Mesendoderm (in vitro differentiated cells): Measurements from ENCODE around the gene ABCA1.
A peak's percentile ranks its signal among the peaks of the same experiment; 100 is the strongest.

ENCODE experiments used
- DNase-seq: peaks from one replicate; pipeline ENCODE4 v3.0.0; 2013
- H2AK5ac ChIP-seq: 2 replicates; pipeline ENCODE4 v1.6.1; 2013; ENCODE audit warnings: low read length, inconsistent platforms
- H2BK120ac ChIP-seq: 2 replicates; pipeline ENCODE4 v1.6.1; 2013; ENCODE audit warnings: low read depth, mild to moderate bottlenecking, low read length, moderate library complexity, mixed read lengths
- H2BK15ac ChIP-seq: replicated peaks from 2 replicates; pipeline ENCODE4 v1.6.1; 2013; ENCODE audit warnings: low read depth, mild to moderate bottlenecking, moderate library complexity
- H2BK5ac ChIP-seq: 2 replicates; pipeline ENCODE4 v1.6.1; 2013; ENCODE audit warnings: low read length, inconsistent platforms
- H3K18ac ChIP-seq: 2 replicates; pipeline ENCODE4 v1.6.1; 2013; ENCODE audit warnings: mild to moderate bottlenecking, low read length, mixed read lengths
- H3K23ac ChIP-seq: one replicate; pipeline ENCODE4 v1.6.1; 2013; ENCODE audit warnings: low read length
- H3K27ac ChIP-seq: 2 replicates; pipeline ENCODE4 v1.5.1; 2013; ENCODE audit warnings: low read depth, mild to moderate bottlenecking, inconsistent platforms, low read length, moderate library complexity
- H3K27me3 ChIP-seq: 2 replicates; pipeline ENCODE4 v1.6.1; 2013; ENCODE audit warnings: low read length, control low read depth, mild to moderate bottlenecking, inconsistent platforms; ENCODE audit not compliant: insufficient read depth, poor library complexity
- H3K36me3 ChIP-seq: 2 replicates; pipeline ENCODE4 v1.6.1; 2013; ENCODE audit warnings: low read length, inconsistent platforms; ENCODE audit not compliant: control insufficient read depth, insufficient read depth
- H3K4ac ChIP-seq: one replicate; pipeline ENCODE4 v1.6.1; 2013; ENCODE audit warnings: low read depth, mild to moderate bottlenecking, low read length, moderate library complexity
- H3K4me1 ChIP-seq: 2 replicates; pipeline ENCODE4 v1.6.1; 2013; ENCODE audit warnings: low read depth, low read length, inconsistent platforms; ENCODE audit not compliant: control insufficient read depth
- H3K4me2 ChIP-seq: 2 replicates; pipeline ENCODE4 v1.6.1; 2013; ENCODE audit warnings: low read length
- H3K4me3 ChIP-seq: 2 replicates; pipeline ENCODE4 v1.5.1; 2013; ENCODE audit warnings: mild to moderate bottlenecking, low read length
- H3K56ac ChIP-seq: one replicate; pipeline ENCODE4 v1.6.1; 2013; ENCODE audit warnings: low read length
- H3K79me1 ChIP-seq: 2 replicates; pipeline ENCODE4 v1.6.1; 2013; ENCODE audit warnings: low read length, inconsistent platforms
- H3K79me2 ChIP-seq: 2 replicates; pipeline ENCODE4 v1.6.1; 2013; ENCODE audit warnings: mild to moderate bottlenecking, low read length; ENCODE audit not compliant: control insufficient read depth, insufficient read depth
- H3K9ac ChIP-seq: 2 replicates; pipeline ENCODE4 v1.6.1; 2013; ENCODE audit warnings: low read length, inconsistent platforms
- H4K5ac ChIP-seq: one replicate; pipeline ENCODE4 v1.6.1; 2013; ENCODE audit warnings: low read length
- H4K8ac ChIP-seq: one replicate; pipeline ENCODE4 v1.6.1; 2013; ENCODE audit warnings: low read depth, mild to moderate bottlenecking, control low read depth, low read length, moderate library complexity
- WGBS: extraction: QIAGEN DNeasy Blood & Tissue Kit; methylation state at CpG from one replicate; pipeline ENCODE4 v1.1.7; 2013; ENCODE audit warnings: low lambda C conversion rate, missing lambda C conversion rate; ENCODE audit not compliant: insufficient coverage; ENCODE audit errors: extremely low coverage; 5-methylcytosine and 5-hydroxymethylcytosine counted together

ABCA1 gene

DNA sequence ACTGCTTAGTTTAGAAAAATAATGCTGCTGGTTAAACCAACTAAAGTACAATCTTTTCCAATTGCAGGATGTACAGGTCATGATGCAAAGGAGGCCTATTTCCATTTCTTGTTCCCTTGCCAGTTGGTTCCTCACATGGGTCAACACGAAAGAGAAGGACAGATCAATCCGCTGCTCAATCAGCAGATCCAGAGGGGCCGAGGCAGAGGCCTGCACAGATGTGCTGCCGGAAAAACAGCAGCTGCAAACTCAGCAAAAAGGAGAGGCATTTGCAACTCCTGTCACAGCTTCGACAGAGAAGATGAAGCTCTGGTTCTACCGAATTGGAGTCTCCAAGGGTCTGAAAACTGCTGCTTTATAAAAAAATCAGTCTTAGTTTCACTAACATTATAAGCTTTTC lies 94.3 kb downstream of the ABCA1 start:
- no peak overlapping the region for H2AK5ac ChIP-seq
- no peak overlapping the region for H3K23ac ChIP-seq
- H3K27me3 ChIP-seq, result no peaks in the 10 kb centered on the region
- no peak overlapping the region for H3K27ac ChIP-seq
- H3K36me3 ChIP-seq, result no peaks in the 10 kb centered on the region
- H2BK120ac ChIP-seq, result no peak overlapping the region
- no peak overlapping the region for H2BK5ac ChIP-seq
- no peak overlapping the region for H4K5ac ChIP-seq
- no CpG with 5 or more reads among the region's 6 CpGs for whole genome bisulfite sequencing
- no peak for DNase-seq
- no peak overlapping the region for H3K9ac ChIP-seq
- no peaks in the 10 kb centered on the region for H3K4me1 ChIP-seq
- no peak overlapping the region for H3K56ac ChIP-seq
- no peak overlapping the region for H4K8ac ChIP-seq
- H2BK15ac ChIP-seq, result no peak overlapping the region
- no peaks in the 10 kb centered on the region for H3K79me1 ChIP-seq
- no peak overlapping the region for H3K4ac ChIP-seq
- H3K4me2 ChIP-seq, result no peak overlapping the region
- H3K18ac ChIP-seq, result no peak overlapping the region
- no peak overlapping the region for H3K4me3 ChIP-seq
- H3K79me2 ChIP-seq, result no peaks in the 10 kb centered on the region

DNA sequence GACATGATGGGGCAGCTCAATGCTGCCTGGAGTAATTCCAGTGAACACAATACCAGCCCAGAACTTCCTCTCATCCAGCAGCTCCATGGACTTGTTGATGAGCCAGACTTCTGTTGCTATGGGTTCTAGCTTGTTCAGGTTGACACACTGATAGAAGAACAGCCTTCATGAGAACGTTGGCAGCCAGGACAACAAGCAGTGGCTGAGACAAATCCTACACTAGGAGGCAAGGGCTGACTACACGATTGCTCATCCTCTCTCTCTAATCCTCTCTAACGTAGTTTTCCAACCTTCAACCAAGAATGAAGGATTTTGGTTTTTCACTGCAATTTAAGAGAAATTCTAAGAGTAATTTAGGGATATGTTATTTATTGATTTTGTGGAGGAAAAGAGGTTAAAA lies 96.3 kb downstream of the ABCA1 start:
- Histone ChIP-seq H2BK15ac (no peak overlapping the region), H3K27ac (no peak overlapping the region), H3K4me3 (no peak overlapping the region), H2BK5ac (no peak overlapping the region), H3K4me2 (no peak overlapping the region), H3K18ac (no peak overlapping the region), H4K8ac (no peak overlapping the region), H3K4me1 (no peaks in the 10 kb centered on the region), H3K23ac (no peak overlapping the region), H4K5ac (no peak overlapping the region), H3K9ac (no peak overlapping the region), H3K27me3 (no peaks in the 10 kb centered on the region), H2BK120ac (no peak overlapping the region), H3K36me3 (no peaks in the 10 kb centered on the region), H2AK5ac (no peak overlapping the region), H3K56ac (no peak overlapping the region), H3K4ac (no peak overlapping the region), H3K79me1 (no peaks in the 10 kb centered on the region), H3K79me2 (no peaks in the 10 kb centered on the region)
- WGBS, result no CpG with 5 or more reads among the region's 3 CpGs
- no peak for DNase-seq

DNA sequence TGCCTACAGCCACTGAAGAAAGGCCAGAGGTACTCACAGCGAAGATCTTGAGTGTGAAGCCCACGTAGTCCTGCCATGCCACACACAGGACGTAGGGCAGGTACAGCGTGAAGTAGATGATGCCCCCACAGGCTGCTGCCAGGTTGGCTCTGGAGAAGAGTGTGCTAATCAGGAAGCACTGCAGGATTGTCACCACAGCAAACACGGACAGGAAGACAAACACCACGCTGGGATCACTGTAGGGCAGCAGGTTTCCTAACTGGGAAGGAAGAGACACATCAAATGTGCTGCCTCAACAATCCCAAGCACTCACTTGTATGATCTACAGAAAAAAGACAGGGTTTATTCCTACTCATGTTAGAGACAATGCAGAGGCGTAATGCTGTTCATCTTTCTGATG lies 101.0 kb downstream of the ABCA1 start:
- Histone ChIP-seq H2BK15ac (no peak overlapping the region), H2BK5ac (no peak overlapping the region), H3K4me1 (no peaks in the 10 kb centered on the region), H4K5ac (no peak overlapping the region), H2BK120ac (no peak overlapping the region), H3K4me3 (no peak overlapping the region), H3K23ac (no peak overlapping the region), H3K18ac (no peak overlapping the region), H3K27ac (no peak overlapping the region), H4K8ac (no peak overlapping the region), H3K36me3 (no peaks in the 10 kb centered on the region), H3K4me2 (no peak overlapping the region), H3K79me2 (no peaks in the 10 kb centered on the region), H3K79me1 (no peaks in the 10 kb centered on the region), H2AK5ac (no peak overlapping the region), H3K9ac (no peak overlapping the region), H3K4ac (no peak overlapping the region), H3K27me3 (no peaks in the 10 kb centered on the region), H3K56ac (no peak overlapping the region)
- DNase-seq, result no peak
- no CpG with 5 or more reads among the region's 7 CpGs for WGBS

DNA sequence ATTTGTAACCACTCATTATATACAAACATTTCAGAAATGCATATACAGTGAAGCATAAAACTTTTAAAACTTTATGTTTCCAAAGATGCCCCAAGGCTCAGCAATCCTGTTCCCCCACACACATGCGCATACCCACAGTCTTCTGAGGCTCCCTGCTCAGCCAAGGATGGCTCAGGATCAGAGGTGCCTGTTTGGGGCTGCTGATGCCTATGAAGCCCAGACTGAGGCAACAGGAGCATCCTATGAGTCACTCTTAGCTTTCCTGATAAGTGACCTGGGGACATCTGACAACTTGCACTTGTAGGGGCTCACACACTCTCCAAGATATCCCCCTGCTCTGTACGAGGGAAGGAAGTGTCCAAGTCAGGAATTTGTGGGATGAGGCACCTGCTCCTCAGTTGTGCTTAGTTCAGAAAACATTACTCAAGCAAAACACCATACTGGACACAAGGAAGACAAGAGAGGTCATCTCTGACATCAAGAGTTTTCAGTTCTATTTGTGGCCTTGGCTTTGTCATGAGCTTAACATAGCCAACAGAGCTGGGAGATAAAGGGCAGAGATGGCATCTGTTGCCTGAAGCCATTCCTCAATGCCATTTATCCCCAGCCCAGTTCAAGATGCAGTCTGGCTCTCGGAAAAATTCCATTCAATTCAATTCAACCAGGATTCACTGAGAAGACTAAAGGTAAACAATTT lies 101.7 kb downstream of the ABCA1 start:
- Histone ChIP-seq H3K79me2 (no peaks in the 10 kb centered on the region), H3K4me3 (no peak overlapping the region), H4K8ac (no peak overlapping the region), H3K18ac (no peak overlapping the region), H2AK5ac (no peak overlapping the region), H2BK120ac (no peak overlapping the region), H3K27ac (no peak overlapping the region), H3K4ac (no peak overlapping the region), H3K4me1 (no peaks in the 10 kb centered on the region), H3K9ac (no peak overlapping the region), H4K5ac (no peak overlapping the region), H3K23ac (no peak overlapping the region), H3K36me3 (no peaks in the 10 kb centered on the region), H3K4me2 (no peak overlapping the region), H3K79me1 (no peaks in the 10 kb centered on the region), H2BK15ac (no peak overlapping the region), H3K27me3 (no peaks in the 10 kb centered on the region), H2BK5ac (no peak overlapping the region), H3K56ac (no peak overlapping the region)
- peak; percentile 28 for DNase-seq
- WGBS, result no CpG with 5 or more reads among the region's 3 CpGs

DNA sequence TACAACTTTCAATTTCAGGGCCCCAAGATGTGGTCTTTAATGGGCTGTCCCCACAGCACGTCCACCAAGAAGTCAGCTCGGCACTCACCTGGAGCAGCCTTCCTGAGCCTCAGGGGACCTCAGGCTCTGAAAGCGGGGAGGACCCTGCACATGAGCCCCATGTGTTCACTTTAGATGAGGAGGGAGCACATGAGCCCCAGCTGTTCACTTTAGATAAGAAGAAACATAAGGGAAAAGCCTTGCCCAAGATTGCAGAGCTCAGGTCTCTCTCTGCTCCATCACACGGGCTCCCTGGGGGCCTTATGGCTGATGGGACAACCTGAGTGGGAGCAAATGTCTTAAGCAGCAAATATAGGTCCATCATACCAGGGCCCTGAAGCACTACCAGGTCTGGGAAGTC lies 107.6 kb downstream of the ABCA1 start:
- H2BK120ac ChIP-seq, result no peak overlapping the region

DNA sequence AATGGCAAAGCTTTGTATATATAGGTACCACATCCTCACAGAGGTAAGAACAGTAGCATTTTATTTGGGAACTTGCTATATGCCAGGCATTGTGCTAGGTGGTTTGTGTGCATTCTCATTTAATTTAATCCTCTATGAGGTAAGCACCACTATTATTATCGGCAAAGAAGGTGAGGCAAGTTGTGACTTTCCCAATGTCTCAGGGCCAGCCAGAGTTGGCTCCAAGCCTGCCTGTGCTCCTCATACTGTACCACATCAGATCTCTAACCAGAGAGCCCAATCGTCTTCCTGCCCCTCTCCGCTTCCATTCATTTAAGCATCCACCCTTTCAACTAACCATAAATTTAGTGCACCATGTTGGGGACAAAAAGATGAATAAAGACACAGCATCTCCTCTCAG lies 108.9 kb downstream of the ABCA1 start:
- WGBS, result no CpG with 5 or more reads among the region's 3 CpGs
- no peak for DNase-seq
- no peaks in the 10 kb centered on the region for H3K36me3 ChIP-seq
- no peaks in the 10 kb centered on the region for H3K27me3 ChIP-seq
- no peak overlapping the region for H3K18ac ChIP-seq
- no peak overlapping the region for H3K4ac ChIP-seq
- no peak overlapping the region for H2BK15ac ChIP-seq
- H3K23ac ChIP-seq, result no peak overlapping the region
- no peaks in the 10 kb centered on the region for H3K4me1 ChIP-seq
- no peak overlapping the region for H3K27ac ChIP-seq
- H3K56ac ChIP-seq, result no peak overlapping the region
- H4K8ac ChIP-seq, result no peak overlapping the region
- no peaks in the 10 kb centered on the region for H3K79me1 ChIP-seq
- H3K79me2 ChIP-seq, result no peaks in the 10 kb centered on the region
- no peak overlapping the region for H3K4me3 ChIP-seq
- no peak overlapping the region for H4K5ac ChIP-seq
- no peak overlapping the region for H2BK120ac ChIP-seq
- H2AK5ac ChIP-seq, result no peak overlapping the region
- no peak overlapping the region for H3K9ac ChIP-seq
- no peak overlapping the region for H3K4me2 ChIP-seq
- H2BK5ac ChIP-seq, result no peak overlapping the region

More for the DNA sequence above, 107.6 kb downstream of the ABCA1 start:
- no peak overlapping the region for H3K23ac ChIP-seq
- no peak for DNase-seq
- H2BK5ac ChIP-seq, result no peak overlapping the region
- no peaks in the 10 kb centered on the region for H3K79me1 ChIP-seq
- H3K79me2 ChIP-seq, result no peaks in the 10 kb centered on the region
- no peak overlapping the region for H3K4me3 ChIP-seq
- H3K4ac ChIP-seq, result no peak overlapping the region
- WGBS, result no CpG with 5 or more reads among the region's 4 CpGs
- no peaks in the 10 kb centered on the region for H3K36me3 ChIP-seq
- H4K8ac ChIP-seq, result no peak overlapping the region
- H3K27ac ChIP-seq, result no peak overlapping the region
- no peak overlapping the region for H3K9ac ChIP-seq
- H3K56ac ChIP-seq, result no peak overlapping the region
- H3K18ac ChIP-seq, result no peak overlapping the region
- H3K4me2 ChIP-seq, result no peak overlapping the region
- no peak overlapping the region for H2BK15ac ChIP-seq
- H2AK5ac ChIP-seq, result no peak overlapping the region
- no peak overlapping the region for H4K5ac ChIP-seq
- no peaks in the 10 kb centered on the region for H3K4me1 ChIP-seq
- no peaks in the 10 kb centered on the region for H3K27me3 ChIP-seq
